H1 (cell line): Measurements from ENCODE around the gene CXCR3. TPM values are rescaled to one million over a fixed set of nuclear protein-coding genes. Genes with fewer than 3 reads are reported as not detected.

Experiments
- CTCF ChIA-PET: fragments of 300-600 bp; sonication (Branson Sonifier 250); formaldehyde crosslinking; loops from one replicate; lab custom pipeline; 2021; ENCODE audit not compliant: partially characterized antibody; lab: Charles Lee
- POLR2A ChIA-PET: fragments of 300-600 bp; sonication (Branson Sonifier 250); formaldehyde crosslinking; loops from one replicate; lab custom pipeline; 2021; ENCODE audit warnings: inconsistent platforms; ENCODE audit not compliant: partially characterized antibody; lab: Charles Lee
- DNase-seq, 2 experiments: peaks; one replicate each; pipeline versions ENCODE4 v3.0.0 to v3.0.0-alpha.2; 2010 to 2022; ENCODE audit warnings: low spot score in 2 of 2, low read depth in 1 of 2, mixed read lengths in 1 of 2
- FAIRE-seq: peaks from 2 replicates; lab custom pipeline; 2011; peaks lifted over from hg19 to GRCh38; lab: Jason Lieb, UNC
- H2AFZ ChIP-seq: 2 replicates; pipeline ENCODE4 v1.8.1; 2012; ENCODE audit warnings: low read length, inconsistent platforms
- H2AK5ac ChIP-seq: 2 replicates; pipeline ENCODE4 v1.6.1; 2013; ENCODE audit warnings: low read depth, low read length
- H2BK120ac ChIP-seq: replicated peaks from 2 replicates; pipeline ENCODE3; 2013; ENCODE audit warnings: low read depth, low read length, inconsistent platforms
- H2BK12ac ChIP-seq: 2 replicates; pipeline ENCODE4 v1.6.1; 2013; ENCODE audit warnings: low read depth, low read length
- H2BK15ac ChIP-seq: 2 replicates; pipeline ENCODE4 v1.6.1; 2013; ENCODE audit warnings: low read length
- H2BK20ac ChIP-seq: 2 replicates; pipeline ENCODE4 v1.6.1; 2013; ENCODE audit warnings: low read length
- H2BK5ac ChIP-seq: 2 replicates; pipeline ENCODE4 v1.6.1; 2013; ENCODE audit warnings: low read depth, low read length
- H3K14ac ChIP-seq: 2 replicates; pipeline ENCODE4 v1.6.1; 2013; ENCODE audit warnings: inconsistent platforms; ENCODE audit not compliant: insufficient read length
- H3K18ac ChIP-seq: 2 replicates; pipeline ENCODE4 v1.6.1; 2013; ENCODE audit warnings: low read length; ENCODE audit errors: extremely low read depth
- H3K23ac ChIP-seq: 2 replicates; pipeline ENCODE4 v1.6.1; 2013; ENCODE audit warnings: inconsistent platforms; ENCODE audit not compliant: insufficient read length
- H3K23me2 ChIP-seq: 2 replicates; pipeline ENCODE4 v1.6.1; 2013; ENCODE audit warnings: low read depth, low read length
- H3K27ac ChIP-seq: 2 replicates; pipeline ENCODE4 v1.6.1; 2011; ENCODE audit warnings: low read depth, low read length, inconsistent platforms
- H3K27me3 ChIP-seq, 4 experiments: replicated peaks in 1 of 4; 1 replicate in 1 of 4; 2 replicates in 3 of 4; pipeline versions ENCODE4 v1.6.1 to v1.8.1; 2011 to 2013; ENCODE audit warnings: low read length in 3 of 4, mild to moderate bottlenecking in 3 of 4, inconsistent platforms in 2 of 4, mixed read lengths in 2 of 4, moderate library complexity in 1 of 4; ENCODE audit not compliant: control insufficient read depth in 3 of 4, insufficient read depth in 3 of 4; ENCODE audit errors: extremely low read depth in 1 of 4
- H3K36me3 ChIP-seq, 4 experiments: 2 replicates each; pipeline versions ENCODE4 v1.6.1 to v1.8.1; 2011 to 2013; ENCODE audit warnings: mild to moderate bottlenecking in 4 of 4, low read length in 3 of 4, moderate library complexity in 2 of 4, control low read depth in 1 of 4, inconsistent platforms in 1 of 4; ENCODE audit not compliant: insufficient read depth in 4 of 4, control insufficient read depth in 2 of 4
- H3K4ac ChIP-seq: replicated peaks from 2 replicates; pipeline ENCODE3; 2013; ENCODE audit warnings: low read length, low read depth, mixed read lengths, inconsistent platforms; ENCODE audit not compliant: insufficient read length
- H3K4me1 ChIP-seq, 4 experiments: replicated peaks in 1 of 4; 1 replicate in 1 of 4; 2 replicates in 3 of 4; pipeline versions ENCODE4 v1.6.1 to v1.8.1; 2011 to 2013; ENCODE audit warnings: low read length in 3 of 4, inconsistent platforms in 2 of 4, mixed read lengths in 1 of 4; ENCODE audit not compliant: insufficient read depth in 4 of 4, control insufficient read depth in 3 of 4
- H3K4me2 ChIP-seq, 2 experiments: 2 replicates each; pipeline versions ENCODE4 v1.6.1 to v1.8.1; 2011 to 2013; ENCODE audit warnings: low read depth in 2 of 2, low read length in 2 of 2, control low read depth in 1 of 2, inconsistent platforms in 1 of 2, mild to moderate bottlenecking in 1 of 2; ENCODE audit not compliant: insufficient read depth in 1 of 2
- H3K4me3 ChIP-seq, 4 experiments: fragments of 200-600, 300-600 bp in 1 of 4; sonication (generic), shearing (Covaris generic), sonication (Bioruptor Twin) in 1 of 4; 2 replicates each; pipeline versions ENCODE4 v1.5.1 to v1.8.1; 2011 to 2016; ENCODE audit warnings: low read length in 4 of 4, low read depth in 3 of 4, control low read depth in 2 of 4, inconsistent platforms in 2 of 4, mild to moderate bottlenecking in 2 of 4, mixed read lengths in 1 of 4, moderate library complexity in 1 of 4; ENCODE audit not compliant: insufficient read depth in 2 of 4; ENCODE audit errors: extremely low read depth in 1 of 4
- H3K56ac ChIP-seq: replicated peaks from 2 replicates; pipeline ENCODE3; 2013; ENCODE audit warnings: low read depth, mild to moderate bottlenecking, mixed read lengths, low read length, inconsistent platforms; ENCODE audit not compliant: insufficient read length
- H3K79me1 ChIP-seq: 2 replicates; pipeline ENCODE4 v1.6.1; 2013; ENCODE audit warnings: low read depth, low read length, control low read depth
- H3K79me2 ChIP-seq, 2 experiments: 2 replicates each; pipeline versions ENCODE4 v1.6.1 to v1.8.1; 2012 to 2013; ENCODE audit warnings: low read length in 2 of 2, mild to moderate bottlenecking in 2 of 2, inconsistent platforms in 1 of 2; ENCODE audit not compliant: insufficient read depth in 2 of 2, control insufficient read depth in 1 of 2
- H3K9ac ChIP-seq, 4 experiments: replicated peaks in 1 of 4; 1 replicate in 1 of 4; 2 replicates in 3 of 4; pipeline versions ENCODE4 v1.6.1 to v1.8.1; 2011 to 2013; ENCODE audit warnings: low read depth in 3 of 4, low read length in 3 of 4, control low read depth in 2 of 4, mild to moderate bottlenecking in 2 of 4, moderate library complexity in 2 of 4, inconsistent platforms in 1 of 4; ENCODE audit errors: extremely low read depth in 1 of 4
- H3K9me3 ChIP-seq, 2 experiments: 2 replicates each; pipeline versions ENCODE4 v1.6.1 to v1.8.1; 2012 to 2013; ENCODE audit warnings: mild to moderate bottlenecking in 2 of 2, moderate library complexity in 2 of 2, control low read depth in 1 of 2, inconsistent platforms in 1 of 2, low read depth in 1 of 2, low read length in 1 of 2, mixed read lengths in 1 of 2; ENCODE audit not compliant: insufficient read depth in 2 of 2
- H4K20me1 ChIP-seq, 2 experiments: replicated peaks in 1 of 2; 2 replicates each; pipeline versions ENCODE3 to v1.8.1; 2011 to 2013; ENCODE audit warnings: inconsistent platforms in 2 of 2, low read length in 2 of 2, mild to moderate bottlenecking in 1 of 2; ENCODE audit not compliant: insufficient read depth in 2 of 2, control insufficient read depth in 1 of 2
- H4K5ac ChIP-seq: 2 replicates; pipeline ENCODE4 v1.6.1; 2013; ENCODE audit warnings: low read length, low read depth, mixed read lengths, inconsistent platforms; ENCODE audit not compliant: insufficient read length
- H4K8ac ChIP-seq: 2 replicates; pipeline ENCODE4 v1.8.0; 2013; ENCODE audit warnings: mild to moderate bottlenecking, moderate library complexity, low read length, inconsistent platforms; ENCODE audit not compliant: insufficient read depth; ENCODE audit errors: extremely low read depth
- H4K91ac ChIP-seq: replicated peaks from 2 replicates; pipeline ENCODE3; 2013; ENCODE audit warnings: low read length, mixed read lengths, inconsistent platforms; ENCODE audit not compliant: insufficient read length
- CHD1 ChIP-seq: IDR thresholded peaks from 2 replicates; pipeline ENCODE4 v1.6.1; 2012; ENCODE audit warnings: low read depth, low read length, improper control_type of control experiment
- EP300 ChIP-seq, 2 experiments: IDR thresholded peaks; 1 replicate in 1 of 2; 2 replicates in 1 of 2; pipeline ENCODE4 v1.6.1; 2011 to 2012; ENCODE audit warnings: low read depth in 2 of 2, low read length in 2 of 2, mild to moderate bottlenecking in 2 of 2, borderline replicate concordance in 1 of 2, inconsistent platforms in 1 of 2, moderate library complexity in 1 of 2
- FOSL1 ChIP-seq: IDR thresholded peaks from 2 replicates; pipeline ENCODE4 v1.6.1; 2011; ENCODE audit warnings: mild to moderate bottlenecking, low read depth, low read length, moderate library complexity; ENCODE audit not compliant: insufficient read depth
- GABPA ChIP-seq: IDR thresholded peaks from 2 replicates; pipeline ENCODE4 v1.6.1; 2011; ENCODE audit warnings: mild to moderate bottlenecking, low read length, moderate library complexity, borderline replicate concordance; ENCODE audit not compliant: insufficient read depth
- GTF2F1 ChIP-seq: IDR thresholded peaks from 2 replicates; pipeline ENCODE4 v1.6.1; 2012; ENCODE audit warnings: low read depth, low read length, improper control_type of control experiment, borderline replicate concordance
- NRF1 ChIP-seq: IDR thresholded peaks from 2 replicates; pipeline ENCODE4 v1.6.1; 2011; ENCODE audit warnings: mild to moderate bottlenecking, low read depth, low read length, improper control_type of control experiment
- POLR2AphosphoS5 ChIP-seq: IDR thresholded peaks from 2 replicates; pipeline ENCODE4 v1.6.1; 2011; ENCODE audit warnings: low read depth, low read length
- RNF2 ChIP-seq: fragments of 200-900, 300-1000 bp; sonication (generic); IDR thresholded peaks from 2 replicates; pipeline ENCODE4 v1.7.1; 2016; ENCODE audit warnings: borderline replicate concordance, low read depth, mild to moderate bottlenecking, antibody characterized with exemption, low read length; ENCODE audit not compliant: poor library complexity, severe bottlenecking; ENCODE audit errors: missing control alignments
- SIN3A ChIP-seq, 2 experiments: IDR thresholded peaks in 1 of 2; conservative IDR thresholded peaks in 1 of 2; 2 replicates each; pipeline ENCODE4 v1.6.1; 2011 to 2012; ENCODE audit warnings: low read length in 2 of 2, improper control_type of control experiment in 1 of 2, low read depth in 1 of 2, mild to moderate bottlenecking in 1 of 2
- SP1 ChIP-seq: IDR thresholded peaks from 2 replicates; pipeline ENCODE4 v1.6.1; 2011; ENCODE audit warnings: low read depth, low read length
- SUZ12 ChIP-seq: fragments of 200-600 bp; sonication (generic); IDR thresholded peaks from 2 replicates; pipeline ENCODE4 v1.6.1; 2012; ENCODE audit warnings: mild to moderate bottlenecking, inconsistent platforms, low read length, moderate library complexity, mixed read lengths
- TBP ChIP-seq: IDR thresholded peaks from 2 replicates; pipeline ENCODE4 v1.6.1; 2011; ENCODE audit warnings: low read depth, low read length, improper control_type of control experiment
- WGBS, 2 experiments: shearing (Covaris generic) in 1 of 2; methylation state at CpG; one replicate each; pipeline versions ENCODE4 v1.1.6 to v1.1.7; 2013 to 2015; ENCODE audit warnings: low lambda C conversion rate in 2 of 2, mixed read lengths in 2 of 2, inconsistent platforms in 1 of 2, low coverage in 1 of 2, missing lambda C conversion rate in 1 of 2; ENCODE audit not compliant: insufficient replicate concordance in 2 of 2, insufficient coverage in 1 of 2, insufficient read length in 1 of 2; ENCODE audit errors: extremely low coverage in 1 of 2, missing lambda C conversion rate in 1 of 2; 5-methylcytosine and 5-hydroxymethylcytosine counted together
- polyA plus RNA-seq, 7 experiments: library from polyadenylated mRNA; depleted of rRNA in 3 of 7; stranded (reverse) in 5 of 7; unstranded in 2 of 7; fragments of >200 nt in 5 of 7; fragments of 200-250 nt in 2 of 7; gene quantifications; 1 replicate in 5 of 7; 2 replicates in 1 of 7; 4 replicates in 1 of 7; pipeline versions ENCODE4 v1.2.1 to v1.2.3, GENCODE V29; 2011 to 2013; ENCODE audit warnings: missing spikeins in 2 of 7, mixed read lengths in 2 of 7
- total RNA-seq: library from RNA; stranded (reverse); fragmentation: NEBNext Ultra II Directional; extraction: Animal tissue kit (Norgen Biotek cat#: 25700); gene quantifications from 2 replicates; pipeline ENCODE4 v1.2.1, GENCODE V29; 2021

CXCR3 gene
- total and polyA plus RNA-seq, 2 of the 8 experiments (the other 6 are each of a cell fraction or from before 2014, with no cell fraction given), result not detected

DNA sequence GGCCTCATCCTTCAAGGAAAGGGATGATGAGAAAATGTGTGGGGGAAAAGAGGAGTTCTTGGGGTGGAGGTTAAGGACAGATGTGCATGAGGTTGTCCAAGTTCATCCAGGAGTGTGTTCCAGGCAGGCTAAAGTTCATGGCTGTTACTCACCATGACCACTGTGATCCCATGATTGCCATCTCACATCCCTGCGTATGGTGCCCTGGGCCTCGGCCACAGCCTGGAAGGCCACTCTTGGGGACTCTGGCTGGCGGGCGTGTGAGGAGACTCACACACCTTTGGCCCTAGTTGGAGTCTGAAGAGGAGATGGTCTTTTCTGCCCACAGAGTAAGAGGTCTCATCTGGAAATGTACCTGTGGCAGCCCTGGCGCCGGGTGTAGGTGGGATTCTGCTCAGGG, 41.6 kb upstream of the CXCR3 start:
- H2BK120ac ChIP-seq, result no peak overlapping the region
- H2BK20ac ChIP-seq, result no peak overlapping the region
- WGBS, 2 experiments, result 100% methylated on average over 3 of the region's 6 CpGs; no CpG with 5 or more reads in 1 of the 2 experiments
- H3K4me2 ChIP-seq, result no peak overlapping the region
- no peaks in the 10 kb centered on the region for H3K9me3 ChIP-seq
- no peak overlapping the region for H4K8ac ChIP-seq
- no peak for FAIRE-seq
- H3K18ac ChIP-seq, result no peak overlapping the region
- H3K4ac ChIP-seq, result no peak overlapping the region
- H2AK5ac ChIP-seq, result no peak overlapping the region
- H3K27me3 ChIP-seq, result no peaks in the 10 kb centered on the region
- H3K4me3 ChIP-seq, result no peak overlapping the region
- no peak overlapping the region for H2AFZ ChIP-seq
- H2BK15ac ChIP-seq, result no peak overlapping the region
- no peaks in the 10 kb centered on the region for H4K20me1 ChIP-seq
- no peak overlapping the region for H2BK5ac ChIP-seq
- POLR2A ChIA-PET, result no interaction called here
- H3K14ac ChIP-seq, result no peak overlapping the region
- no peaks in the 10 kb centered on the region for H3K79me1 ChIP-seq
- H4K5ac ChIP-seq, result no peak overlapping the region
- no peak overlapping the region for H4K91ac ChIP-seq
- CTCF ChIA-PET, result no interaction called here
- H2BK12ac ChIP-seq, result no peak overlapping the region
- no peaks in the 10 kb centered on the region for H3K36me3 ChIP-seq
- no peak overlapping the region for H3K27ac ChIP-seq
- H3K56ac ChIP-seq, result no peak overlapping the region
- H3K23ac ChIP-seq, result no peak overlapping the region
- no peak overlapping the region for H3K9ac ChIP-seq
- H3K79me2 ChIP-seq, result no peaks in the 10 kb centered on the region
- no peaks in the 10 kb centered on the region for H3K23me2 ChIP-seq
- no peak for DNase-seq
- no peaks in the 10 kb centered on the region for H3K4me1 ChIP-seq
- TF ChIP-seq SP1 (no peak), TBP (no peak), NRF1 (no peak), CHD1 (no peak), POLR2AphosphoS5 (no peak), GTF2F1 (no peak), EP300 (IDR thresholded peaks at IDR 0.05; ENCODE audit: borderline replicate concordance in 1 of 2, low read depth in 2 of 2, low read length in 2 of 2) (no peak), SUZ12 (no peak), GABPA (no peak), FOSL1 (no peak), RNF2 (no peak), SIN3A (conservative IDR thresholded peaks at IDR 0.05 in 1 of 2, IDR thresholded peaks at IDR 0.05 in 1 of 2; ENCODE audit: low read depth in 1 of 2, low read length in 2 of 2) (no peak)
